NB4 (cell line): ENCODE data around the gene EMILIN1.

Source experiments
- DNase-seq: peaks from one replicate; pipeline ENCODE4 v3.0.0; 2010; ENCODE audit warnings: low read depth
- H3K4me3 ChIP-seq: one replicate; pipeline ENCODE4 v1.5.1; 2011; ENCODE audit warnings: mild to moderate bottlenecking, low read depth, low read length, moderate library complexity
- CTCF ChIP-seq: IDR thresholded peaks from one replicate; pipeline ENCODE4 v1.5.1; 2012; ENCODE audit warnings: low read depth, low read length
- MAX ChIP-seq: IDR thresholded peaks from 2 replicates; pipeline ENCODE4 v1.6.1; 2011; ENCODE audit warnings: low read depth, low read length
- MYC ChIP-seq: IDR thresholded peaks from 2 replicates; pipeline ENCODE4 v1.6.1; 2011; ENCODE audit warnings: low read depth, low read length
- POLR2A ChIP-seq: IDR thresholded peaks from 2 replicates; pipeline ENCODE4 v1.6.1; 2011; ENCODE audit warnings: mild to moderate bottlenecking; ENCODE audit not compliant: insufficient read length; ENCODE audit errors: extremely low read depth

EMILIN1 gene

GRCh38 chr2:27130396-27130795 lies 52.0 kb downstream of the EMILIN1 start:
- H3K4me3 ChIP-seq = no peak overlapping the region
- TF ChIP-seq POLR2A (no peak), MYC (no peak), CTCF (no peak), MAX (no peak)
- DNase-seq = no peak

DNA sequence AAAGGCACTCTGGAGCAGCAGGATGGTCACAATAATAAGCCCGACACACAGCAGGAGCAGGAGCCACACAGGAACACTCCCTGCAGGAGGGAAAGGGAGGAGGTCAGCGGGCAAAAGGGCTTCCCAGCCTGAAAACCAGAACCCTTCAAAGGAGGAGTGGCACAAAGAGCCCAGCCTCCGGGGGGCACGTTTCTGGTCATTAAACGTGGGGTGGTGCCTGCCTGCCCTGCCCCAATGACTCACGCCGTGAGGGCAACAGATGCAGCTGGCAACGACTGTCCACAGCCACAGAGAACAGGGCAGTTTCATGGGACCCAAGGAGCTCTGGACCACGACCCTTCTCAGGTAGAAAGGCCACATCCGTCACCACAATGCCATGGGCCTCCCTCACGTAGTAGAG lies 53.0 kb downstream of the EMILIN1 start:
- no peak for TF ChIP-seq POLR2A
- no peak for TF ChIP-seq MYC
- TF ChIP-seq CTCF = no peak
- TF ChIP-seq MAX = no peak
- H3K4me3 ChIP-seq = no peak overlapping the region
- DNase-seq = no peak

DNA sequence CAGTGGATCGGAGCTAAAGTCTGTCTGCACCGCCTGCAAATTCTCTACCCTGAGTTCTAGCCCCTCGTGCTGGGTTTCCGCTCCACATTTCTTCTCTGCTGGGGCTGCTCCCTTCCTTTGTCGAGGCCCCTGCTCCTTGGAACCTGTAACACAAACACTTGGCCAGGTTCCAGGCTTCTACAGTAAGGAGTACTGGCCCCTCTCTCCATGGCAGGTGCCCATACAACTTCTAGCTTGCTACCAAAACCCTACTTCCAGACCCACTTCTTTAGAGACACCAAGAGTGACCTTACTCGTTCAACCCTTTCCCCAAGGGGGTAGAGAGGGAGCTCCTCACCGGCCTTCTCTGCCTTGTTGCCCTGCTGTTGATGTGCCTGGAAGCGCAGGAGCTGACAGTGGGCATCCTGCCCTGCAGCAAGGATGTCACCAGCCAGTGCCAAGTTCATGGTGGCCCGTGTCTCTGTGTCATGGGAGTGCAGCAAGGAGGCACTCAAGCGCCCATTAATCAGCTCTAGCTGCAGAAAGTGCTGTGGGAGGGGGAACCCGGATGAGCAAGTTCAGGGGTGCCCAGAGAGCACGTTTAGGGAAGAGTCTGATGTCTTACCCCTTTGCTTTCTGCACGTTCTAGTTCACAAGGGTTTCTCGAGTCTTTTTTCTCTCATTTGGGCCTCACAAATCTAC lies 54.9 kb downstream of the EMILIN1 start:
- TF ChIP-seq MAX (no peak), MYC (no peak), POLR2A (no peak), CTCF (no peak)
- DNase-seq = no peak
- peak overlapping the region; percentile 87 for H3K4me3 ChIP-seq

GRCh38 chr2:27133905-27134780 lies 55.7 kb downstream of the EMILIN1 start, which contains the start of gene PREB:
Gene PREB, minus strand, starts transcription at chr2:27134636. Its CDS starts 215 bp downstream, at chr2:27134421.
- TF ChIP-seq POLR2A = peak; percentile 87
- TF ChIP-seq CTCF = peak; percentile 39
- TF ChIP-seq MYC = no peak
- peak; percentile 4; the same call in 1 of the 2 replicates for TF ChIP-seq MAX
- H3K4me3 ChIP-seq = peak within 1 kb of the TSS; percentile 87

GRCh38 chr2:27134781-27135477 lies 56.5 kb downstream of the EMILIN1 start:
- no peak for TF ChIP-seq POLR2A
- TF ChIP-seq CTCF = no peak
- TF ChIP-seq MAX = no peak
- TF ChIP-seq MYC = no peak
- H3K4me3 ChIP-seq = no peak overlapping the region
- DNase-seq = no peak

More at GRCh38 chr2:27133905-27134780, 55.7 kb downstream of the EMILIN1 start, which contains the start of gene PREB:
- DNase-seq = peak; percentile 95
